ENCODE data around the gene DOCK4.

Gene DOCK4

DNA sequence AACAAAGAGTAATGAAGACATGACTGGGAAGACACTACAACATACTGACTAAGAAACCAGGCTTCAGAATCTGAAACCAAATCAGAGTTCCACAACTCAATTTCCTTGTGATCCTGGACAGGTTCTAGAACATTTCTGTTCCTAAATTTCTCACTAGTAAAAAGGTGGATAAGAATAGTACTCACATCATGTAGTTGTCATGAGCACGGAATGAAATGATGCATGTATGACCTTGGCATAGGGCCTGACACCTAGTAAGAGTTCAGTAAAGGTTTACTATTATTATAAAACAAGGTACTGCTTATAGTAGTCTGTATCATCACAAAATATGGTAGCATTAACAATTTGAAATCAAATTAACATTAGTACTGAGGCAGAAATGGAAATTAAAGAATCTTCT is 19.9 kb downstream of the DOCK4 start:
- DNase-seq: no peak

DNA sequence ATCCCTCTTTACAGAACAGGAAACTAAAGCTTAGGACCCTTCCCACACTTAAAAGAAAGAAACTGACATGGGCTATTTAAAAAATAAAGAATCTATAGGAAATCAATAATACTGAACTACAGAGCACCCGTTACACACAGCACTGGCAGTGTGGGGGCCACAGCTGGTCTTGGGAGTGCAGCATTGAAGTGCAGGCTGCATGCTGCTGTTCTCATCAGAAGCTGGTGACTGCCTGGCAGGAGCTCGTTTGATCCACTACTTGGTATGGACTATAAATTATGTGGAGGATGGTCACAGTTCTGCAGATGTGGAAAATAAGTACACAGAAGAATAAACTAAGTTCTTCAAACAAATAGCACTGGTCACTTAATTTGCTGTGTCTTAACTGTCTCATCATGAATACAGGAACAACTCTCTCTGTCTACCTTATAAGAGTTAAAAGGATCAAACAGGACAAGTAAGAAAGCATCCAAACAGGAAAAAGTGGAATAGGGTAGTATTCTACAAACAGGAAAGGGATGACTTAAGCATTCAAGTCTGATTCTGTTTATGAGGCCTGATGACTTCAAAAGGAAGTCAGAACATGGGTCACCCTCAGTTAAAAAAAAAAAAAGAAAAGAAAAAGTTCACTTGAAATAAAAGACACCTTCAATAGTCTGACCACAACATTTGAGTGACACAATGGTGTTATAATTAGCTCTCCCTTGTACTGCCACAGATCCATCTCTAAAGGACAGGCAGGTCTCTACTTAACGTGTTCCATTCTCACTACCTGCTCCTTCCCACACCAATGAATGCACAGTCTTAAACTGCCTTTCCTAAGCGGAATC is 21.0 kb downstream of the DOCK4 start:
- DNase-seq: no peak

- no peak for DNase-seq
Measured at GRCh38 chr7:112184455-112184854, 21.7 kb downstream of the DOCK4 start.

- DNase-seq: no peak
Measured at GRCh38 chr7:112183266-112183665, 22.9 kb downstream of the DOCK4 start.

DNA sequence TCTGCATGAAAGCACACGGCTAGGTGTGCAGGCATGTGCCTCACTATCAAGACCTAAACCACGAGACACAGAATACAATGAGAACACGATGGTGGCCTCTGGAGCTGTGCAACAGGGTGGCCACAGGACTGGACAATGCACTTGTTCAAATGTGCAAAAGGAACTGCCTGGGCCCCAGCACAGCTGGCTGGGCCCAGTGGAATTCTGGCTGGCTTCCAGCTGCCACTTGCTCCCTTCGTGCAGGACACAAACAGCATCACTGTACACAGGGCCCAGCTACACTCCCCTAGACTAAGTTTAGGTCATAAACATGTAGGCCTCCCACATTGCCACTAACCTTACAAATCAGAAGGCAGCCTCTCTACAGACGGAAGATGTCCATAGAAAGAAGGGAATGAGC is 23.4 kb downstream of the DOCK4 start:
- DNase-seq: no peak

DNA sequence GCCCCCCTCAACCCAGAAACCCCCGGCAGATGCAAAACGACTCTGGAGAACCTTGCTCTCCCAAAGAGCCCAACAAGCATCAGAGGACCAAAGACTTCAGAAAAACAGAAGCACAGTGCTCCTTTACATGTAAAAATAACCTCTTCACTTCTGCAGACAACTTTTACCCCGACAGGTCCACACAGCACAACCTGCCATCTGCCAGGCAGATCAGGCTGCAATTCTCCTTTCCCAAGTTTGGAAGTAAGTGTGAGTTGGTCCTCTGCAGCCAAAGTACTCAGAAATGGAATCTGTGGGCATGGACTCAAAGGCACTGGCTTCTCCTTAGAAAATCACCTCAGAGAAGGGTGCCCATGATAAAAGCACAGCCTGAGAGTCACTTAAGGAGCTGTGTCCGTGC is 26.0 kb downstream of the DOCK4 start:
- no peak for DNase-seq

GRCh38 chr7:112176693-112177415 is 29.3 kb downstream of the DOCK4 start:
- DNase-seq: no peak

DNA sequence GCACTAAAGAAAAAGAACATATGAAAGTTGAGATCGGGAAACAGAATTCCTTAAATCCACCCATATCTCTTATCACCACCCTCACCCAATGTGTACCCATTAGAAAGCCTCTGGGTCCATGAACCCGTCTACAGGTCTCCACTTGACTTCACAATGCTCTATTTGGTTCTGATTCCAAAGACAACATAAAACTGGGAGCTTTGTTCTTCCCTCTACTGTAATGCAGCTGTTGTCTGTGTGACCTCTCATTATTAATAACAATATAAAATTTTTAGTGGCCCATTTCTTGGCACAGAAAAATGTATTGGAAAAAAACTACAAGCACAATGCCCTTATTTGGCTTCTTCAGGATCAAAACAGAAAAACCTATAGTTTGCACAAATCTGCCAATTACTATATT is 30.0 kb downstream of the DOCK4 start:
- no peak for DNase-seq

GRCh38 chr7:112174192-112174591 is 32.0 kb downstream of the DOCK4 start:
- DNase-seq: no peak

- no peak for DNase-seq
Measured at GRCh38 chr7:112173568-112173905, 32.7 kb downstream of the DOCK4 start.

- no peak for DNase-seq
Measured at GRCh38 chr7:112172870-112173567, 33.2 kb downstream of the DOCK4 start.

DNA sequence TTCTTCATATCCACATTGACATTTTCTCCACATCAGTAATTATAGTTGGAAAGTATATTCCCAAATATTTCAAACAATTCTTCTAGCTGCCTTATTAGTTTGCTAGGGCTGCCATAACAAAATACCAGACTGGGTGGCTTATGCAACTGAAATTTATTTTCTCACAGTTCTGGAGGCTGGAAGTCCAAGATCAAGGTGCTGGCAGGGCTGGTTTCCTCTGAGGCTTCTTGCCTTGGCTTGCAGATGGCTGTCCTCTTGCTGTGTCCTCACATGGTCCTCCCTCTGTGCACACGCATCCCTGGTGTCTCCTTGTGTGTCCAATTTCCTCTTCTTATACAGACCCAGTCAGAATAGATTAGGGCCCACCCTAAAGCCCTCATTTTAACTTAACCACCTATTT is 34.5 kb downstream of the DOCK4 start:
- DNase-seq: no peak

GRCh38 chr7:112168915-112169314 is 37.3 kb downstream of the DOCK4 start:
- DNase-seq: no peak

DNA sequence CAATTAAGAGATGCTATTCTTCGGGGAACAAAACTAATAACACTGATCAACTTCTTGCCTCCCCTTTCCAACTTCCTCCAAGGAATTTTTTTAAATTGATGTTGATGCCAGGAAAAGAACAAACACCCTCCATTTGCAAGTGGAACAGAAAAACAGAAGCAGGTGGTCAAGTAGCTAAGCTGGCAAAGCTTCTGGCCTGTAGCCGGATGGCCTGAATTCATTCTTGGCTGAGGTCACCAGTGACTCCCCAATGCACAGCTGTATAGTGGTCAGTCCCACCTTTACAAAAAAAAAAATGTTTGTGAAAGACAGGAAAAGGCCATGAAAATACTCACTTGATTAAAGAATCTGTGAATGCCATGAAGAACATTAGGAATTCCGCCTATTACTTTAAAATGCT is 39.1 kb downstream of the DOCK4 start:
- DNase-seq: no peak

- DNase-seq: no peak
Measured at GRCh38 chr7:112162784-112163506, 43.3 kb downstream of the DOCK4 start.

DNA sequence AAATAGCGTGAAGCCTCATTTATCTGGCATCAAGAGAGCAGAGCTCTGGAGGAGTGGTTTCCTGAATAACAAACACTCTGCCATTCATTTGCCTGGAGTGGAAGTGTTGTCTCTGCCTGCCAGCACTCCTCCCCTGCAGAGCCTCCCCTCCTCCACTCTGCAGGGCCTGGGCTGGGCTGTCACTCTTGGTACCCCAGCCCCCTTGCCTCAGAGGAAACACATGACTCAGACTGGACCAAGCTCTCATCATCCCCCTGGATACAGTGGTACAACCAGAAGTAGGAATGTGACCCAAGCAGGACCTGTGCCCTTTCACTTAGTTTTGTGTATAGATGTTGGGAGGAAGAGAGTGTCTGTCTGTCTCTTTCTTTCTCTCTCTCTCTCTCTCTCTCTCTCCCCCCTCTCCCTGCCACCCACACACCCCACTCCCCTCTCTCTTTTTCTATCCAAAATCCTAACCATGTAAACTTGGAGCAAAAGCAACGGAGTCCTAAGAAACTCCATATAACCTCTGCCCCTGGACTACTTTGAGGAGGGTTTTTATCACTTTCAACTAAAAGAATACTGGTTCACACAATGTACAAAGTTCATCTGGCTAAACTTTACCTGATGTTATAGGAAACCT is 43.9 kb downstream of the DOCK4 start:
- DNase-seq: no peak

GRCh38 chr7:112161253-112162141 is 44.7 kb downstream of the DOCK4 start:
- no peak for DNase-seq

DNA sequence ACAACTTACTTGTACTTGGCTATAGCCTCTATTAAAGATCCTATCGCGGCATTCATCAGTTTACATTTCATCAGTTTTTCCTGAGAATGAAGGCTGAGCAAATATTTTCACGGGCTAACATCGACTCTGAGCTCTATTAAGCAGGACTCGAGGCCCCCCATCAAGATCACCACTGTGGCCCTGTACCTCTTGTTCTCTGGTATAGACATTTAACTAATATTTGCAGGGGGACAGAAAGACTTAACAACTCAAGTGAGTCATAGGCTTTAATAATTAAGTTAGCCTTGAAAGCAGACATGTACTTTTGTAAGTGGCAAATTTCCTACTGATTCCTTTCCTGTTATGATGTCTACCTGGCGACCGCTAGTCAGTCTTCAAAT is 45.4 kb downstream of the DOCK4 start:
- no peak for DNase-seq

- no peak for DNase-seq
Measured at GRCh38 chr7:112160130-112160770, 45.9 kb downstream of the DOCK4 start.

- DNase-seq: no peak
Measured at GRCh38 chr7:112159351-112159750, 46.8 kb downstream of the DOCK4 start.

DNA sequence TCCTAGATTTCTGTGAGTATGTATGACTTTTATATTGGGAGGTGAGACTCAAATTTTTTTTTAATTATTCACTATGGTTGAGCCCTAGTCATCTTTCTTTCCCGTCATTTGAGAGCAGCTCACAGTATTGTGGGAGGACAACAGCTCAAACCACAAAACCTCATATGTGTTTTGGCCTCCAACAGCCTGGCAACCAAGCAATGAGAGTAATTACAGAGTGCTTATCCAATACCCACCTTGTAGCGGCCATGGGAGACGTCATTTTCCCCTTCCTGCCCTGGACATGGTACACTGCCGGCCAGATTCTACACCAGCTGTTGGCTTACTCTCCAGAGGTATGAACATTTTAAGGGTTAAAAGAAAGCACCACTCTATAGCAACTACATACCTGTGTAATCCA is 49.1 kb downstream of the DOCK4 start:
- no peak for DNase-seq

Measured in activated T-cell treated with anti-CD3 and anti-CD28 coated beads, Interleukin-2, amount 50 U/mL, for 1 hour (primary cell).